ENCODE results near the gene HNRNPA2B1. TPM values are rescaled to one million over a fixed set of nuclear protein-coding genes. Genes with fewer than 3 reads are reported as not detected.

The HNRNPA2B1 gene
- total RNA-seq, 1 donor from 2014 or later = 398 TPM

DNA sequence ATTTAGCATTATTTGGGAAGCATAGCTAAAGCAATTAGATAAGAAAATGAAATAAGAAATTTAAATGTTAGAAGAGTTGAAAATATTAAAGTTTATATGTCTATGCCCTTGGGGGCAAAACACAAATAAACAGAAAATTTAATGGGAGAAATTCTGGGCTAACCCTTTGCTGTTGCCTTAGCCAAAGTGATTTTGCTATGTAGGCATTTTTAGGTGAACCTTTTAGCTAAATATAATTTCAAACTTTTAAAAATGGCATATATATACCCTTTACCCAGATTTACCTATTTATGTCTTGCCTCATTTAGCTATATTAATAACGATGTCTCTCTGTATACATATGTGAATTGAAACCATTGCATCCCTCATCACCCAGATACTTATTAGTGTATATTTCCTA lies 28.5 kb downstream of the HNRNPA2B1 start:
- H3K4me1 ChIP-seq = no peaks in the 10 kb centered on the region
- no peaks in the 10 kb centered on the region for H3K27me3 ChIP-seq (ENCODE audit: low read depth)
- no peak overlapping the region for H3K27ac ChIP-seq (replicated peaks)
- TF ChIP-seq, protein P1, sequence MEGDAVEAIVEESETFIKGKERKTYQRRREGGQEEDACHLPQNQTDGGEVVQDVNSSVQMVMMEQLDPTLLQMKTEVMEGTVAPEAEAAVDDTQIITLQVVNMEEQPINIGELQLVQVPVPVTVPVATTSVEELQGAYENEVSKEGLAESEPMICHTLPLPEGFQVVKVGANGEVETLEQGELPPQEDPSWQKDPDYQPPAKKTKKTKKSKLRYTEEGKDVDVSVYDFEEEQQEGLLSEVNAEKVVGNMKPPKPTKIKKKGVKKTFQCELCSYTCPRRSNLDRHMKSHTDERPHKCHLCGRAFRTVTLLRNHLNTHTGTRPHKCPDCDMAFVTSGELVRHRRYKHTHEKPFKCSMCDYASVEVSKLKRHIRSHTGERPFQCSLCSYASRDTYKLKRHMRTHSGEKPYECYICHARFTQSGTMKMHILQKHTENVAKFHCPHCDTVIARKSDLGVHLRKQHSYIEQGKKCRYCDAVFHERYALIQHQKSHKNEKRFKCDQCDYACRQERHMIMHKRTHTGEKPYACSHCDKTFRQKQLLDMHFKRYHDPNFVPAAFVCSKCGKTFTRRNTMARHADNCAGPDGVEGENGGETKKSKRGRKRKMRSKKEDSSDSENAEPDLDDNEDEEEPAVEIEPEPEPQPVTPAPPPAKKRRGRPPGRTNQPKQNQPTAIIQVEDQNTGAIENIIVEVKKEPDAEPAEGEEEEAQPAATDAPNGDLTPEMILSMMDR (IDR thresholded peaks at IDR 0.05; ENCODE audit: borderline replicate concordance) = no peak
- intact Hi-C loops (cut with micrococcal nuclease) = no loop called here
- DNase-seq = no peak
- peaks cover 21% of the 10 kb centered on the region for H3K36me3 ChIP-seq
- H3K4me3 ChIP-seq = no peak overlapping the region
- H3K9me3 ChIP-seq (replicated peaks) = no peaks in the 10 kb centered on the region

DNA sequence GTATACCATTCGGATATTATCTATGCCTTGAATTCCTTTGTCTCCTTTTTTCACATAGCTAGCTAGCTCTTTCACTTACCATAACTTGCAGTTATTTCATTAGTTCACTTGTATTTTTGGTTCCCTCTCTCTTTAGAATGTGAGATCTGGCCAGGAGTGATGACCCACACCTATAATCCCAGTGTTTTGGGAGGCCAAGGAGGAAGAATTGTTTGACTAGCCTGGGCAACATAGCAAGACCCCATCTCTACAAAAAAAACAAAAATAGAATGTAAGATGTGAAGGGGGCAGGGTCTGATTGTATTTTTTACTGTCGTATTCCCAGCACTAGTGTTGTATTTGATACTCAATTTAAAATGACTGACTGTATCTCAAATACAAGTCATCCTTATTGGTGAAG lies 28.9 kb downstream of the HNRNPA2B1 start:
- TF ChIP-seq, protein P1 (IDR thresholded peaks at IDR 0.05; ENCODE audit: borderline replicate concordance) = no peak
- no peak for DNase-seq
- Histone ChIP-seq H3K9me3 (replicated peaks) (no peaks in the 10 kb centered on the region), H3K27me3 (ENCODE audit: low read depth) (no peaks in the 10 kb centered on the region), H3K4me1 (no peaks in the 10 kb centered on the region), H3K4me3 (no peak overlapping the region), H3K27ac (replicated peaks) (no peak overlapping the region), H3K36me3 (peaks cover 21% of the 10 kb centered on the region)
- intact Hi-C loops (cut with micrococcal nuclease) = no loop called here

DNA sequence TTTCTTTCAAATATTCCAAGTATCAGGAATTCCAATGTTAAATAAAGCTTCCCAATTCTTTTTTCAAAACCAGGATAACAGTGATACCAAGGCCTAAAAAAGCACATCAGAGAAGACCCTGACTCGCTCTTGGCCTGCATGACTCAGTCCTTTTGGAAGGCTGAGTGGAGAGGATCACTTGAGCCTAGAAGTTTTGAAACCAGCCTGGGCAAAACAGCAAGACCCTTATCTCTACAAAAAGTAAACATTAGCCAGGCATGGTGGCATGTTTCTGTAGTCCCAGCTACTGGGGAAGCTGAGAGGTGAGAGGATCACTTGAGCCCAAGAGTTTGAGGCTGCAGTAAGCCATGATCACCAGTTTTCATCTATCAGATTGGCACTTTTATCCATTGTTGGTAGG lies 29.9 kb downstream of the HNRNPA2B1 start:
- H3K27me3 ChIP-seq (ENCODE audit: low read depth) = no peaks in the 10 kb centered on the region
- H3K36me3 ChIP-seq = peaks cover 21% of the 10 kb centered on the region
- H3K4me3 ChIP-seq = no peak overlapping the region
- no peak overlapping the region for H3K27ac ChIP-seq (replicated peaks)
- intact Hi-C loops (cut with micrococcal nuclease) = no loop called here
- TF ChIP-seq, protein P1 (IDR thresholded peaks at IDR 0.05; ENCODE audit: borderline replicate concordance) = no peak
- no peaks in the 10 kb centered on the region for H3K9me3 ChIP-seq (replicated peaks)
- no peak for DNase-seq
- H3K4me1 ChIP-seq = no peaks in the 10 kb centered on the region

DNA sequence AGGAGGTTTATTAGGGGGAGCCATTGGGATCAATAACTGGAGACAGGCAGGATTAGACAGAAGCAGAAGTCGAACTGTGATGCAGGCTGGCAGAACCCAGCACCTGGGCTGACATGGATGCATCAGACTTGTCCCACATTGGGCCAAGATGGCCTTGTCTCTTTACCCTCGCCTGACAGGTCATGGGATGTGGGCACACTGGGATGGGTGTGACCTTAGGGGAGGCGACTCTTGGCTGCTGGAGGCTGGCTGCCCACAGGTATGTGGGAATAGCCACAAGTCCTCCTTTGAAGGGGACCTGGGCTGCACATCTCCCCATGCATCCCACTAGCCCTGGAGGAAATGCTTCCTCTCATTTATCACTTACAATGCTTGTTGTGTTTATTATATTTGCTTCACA lies 31.3 kb downstream of the HNRNPA2B1 start:
- TF ChIP-seq, protein P1 (IDR thresholded peaks at IDR 0.05; ENCODE audit: borderline replicate concordance) = no peak
- H3K27ac ChIP-seq (replicated peaks) = no peak overlapping the region
- peaks cover 8% of the 10 kb centered on the region for H3K9me3 ChIP-seq (replicated peaks)
- intact Hi-C loops (cut with micrococcal nuclease) = no loop called here
- no peaks in the 10 kb centered on the region for H3K27me3 ChIP-seq (ENCODE audit: low read depth)
- H3K4me1 ChIP-seq = no peaks in the 10 kb centered on the region
- no peak for DNase-seq
- H3K4me3 ChIP-seq = no peak overlapping the region
- H3K36me3 ChIP-seq = peaks cover 21% of the 10 kb centered on the region

DNA sequence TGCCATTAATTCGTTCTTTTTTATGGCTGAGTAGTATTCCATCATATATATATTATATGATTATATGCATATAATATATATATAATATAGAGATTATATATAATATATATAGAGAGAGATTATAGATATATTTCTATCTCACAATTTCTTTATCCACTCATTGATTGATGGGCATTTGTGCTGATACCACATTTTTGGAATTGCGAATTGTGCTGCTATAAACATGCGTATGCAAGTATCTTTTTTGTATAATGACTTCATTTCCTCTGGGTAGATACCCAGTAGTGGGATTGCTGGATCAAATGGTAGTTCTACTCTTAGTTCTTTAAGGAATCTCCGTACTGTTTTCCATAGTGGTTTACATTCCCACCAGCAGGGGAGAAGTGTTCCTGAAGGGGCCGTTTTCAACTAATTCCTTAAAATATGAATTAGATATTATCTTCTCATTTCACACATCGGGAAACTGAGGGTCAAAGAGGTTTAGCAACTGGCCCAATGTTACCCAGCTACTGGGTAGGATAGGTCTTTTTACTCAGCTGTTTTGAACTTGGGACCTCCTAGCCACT lies 32.0 kb downstream of the HNRNPA2B1 start:
- H3K4me3 ChIP-seq = no peak overlapping the region
- H3K4me1 ChIP-seq = no peaks in the 10 kb centered on the region
- intact Hi-C loops (cut with micrococcal nuclease) = no loop called here
- H3K9me3 ChIP-seq (replicated peaks) = peaks cover 15% of the 10 kb centered on the region
- H3K36me3 ChIP-seq = peaks cover 21% of the 10 kb centered on the region
- no peak overlapping the region for H3K27ac ChIP-seq (replicated peaks)
- H3K27me3 ChIP-seq (ENCODE audit: low read depth) = no peaks in the 10 kb centered on the region
- DNase-seq = no peak
- TF ChIP-seq, protein P1 (IDR thresholded peaks at IDR 0.05; ENCODE audit: borderline replicate concordance) = no peak
